Activated CD4-positive, alpha-beta T cell treated with anti-CD3 and anti-CD28 coated beads for 36 hours (primary cell): Measurements from ENCODE around the gene SPATA20. TPM values are rescaled to one million over a fixed set of nuclear protein-coding genes. Genes with fewer than 3 reads are reported as not detected.

ENCODE experiments used
- ATAC-seq: fragments of 200-7000 bp; cut with Tn5 transposase; one replicate; pipeline ENCODE4 v1.10.0; 2021; ENCODE audit warnings: mild to moderate bottlenecking, moderate library complexity
- CTCF ChIA-PET: fragments of 350-600 bp; sonication (Branson Sonifier 250); formaldehyde crosslinking; loops from one replicate; lab custom pipeline; 2021; ENCODE audit warnings: antibody characterized with exemption; lab: Charles Lee
- POLR2A ChIA-PET: fragments of 350-600 bp; sonication (Branson Sonifier 250); formaldehyde crosslinking; loops from one replicate; lab custom pipeline; 2021; ENCODE audit warnings: antibody characterized with exemption, inconsistent platforms; lab: Charles Lee
- DNase-seq: peaks from one replicate; pipeline ENCODE4 v3.0.0-alpha.2; 2020
- H3K27ac Mint-ChIP-seq: one replicate; pipeline ENCODE4 v1.8.0; 2021; ENCODE audit warnings: mixed read lengths
- H3K27me3 Mint-ChIP-seq: one replicate; pipeline ENCODE4 v1.8.0; 2021; ENCODE audit warnings: mixed read lengths
- H3K36me3 Mint-ChIP-seq: one replicate; pipeline ENCODE4 v1.8.0; 2021; ENCODE audit warnings: low read depth, mixed read lengths
- H3K4me1 Mint-ChIP-seq: one replicate; pipeline ENCODE4 v1.8.0; 2021; ENCODE audit warnings: mixed read lengths
- H3K4me3 Mint-ChIP-seq: one replicate; pipeline ENCODE4 v1.8.0; 2021; ENCODE audit warnings: mild to moderate bottlenecking, moderate library complexity, mixed read lengths
- H3K9me3 Mint-ChIP-seq: one replicate; pipeline ENCODE4 v1.8.0; 2021; ENCODE audit warnings: low read depth, mixed read lengths
- intact Hi-C, 2 experiments: fragments of 100-400 bp; cut with DNase I in 1 of 2; cut with micrococcal nuclease in 1 of 2; formaldehyde crosslinking; loops; one replicate each; pipeline versions ENCODE4 v1.14.2 to v1.15.1; 2022 to 2024; cut with DNase I, micrococcal nuclease
- total RNA-seq, 2 experiments: library from RNA; stranded (reverse); gene quantifications; one replicate each; pipeline ENCODE4 v1.2.3, GENCODE V29; 2021

SPATA20 gene
- total RNA-seq, 2 experiments from 2014 or later = 9.0 to 10.7 TPM

DNA sequence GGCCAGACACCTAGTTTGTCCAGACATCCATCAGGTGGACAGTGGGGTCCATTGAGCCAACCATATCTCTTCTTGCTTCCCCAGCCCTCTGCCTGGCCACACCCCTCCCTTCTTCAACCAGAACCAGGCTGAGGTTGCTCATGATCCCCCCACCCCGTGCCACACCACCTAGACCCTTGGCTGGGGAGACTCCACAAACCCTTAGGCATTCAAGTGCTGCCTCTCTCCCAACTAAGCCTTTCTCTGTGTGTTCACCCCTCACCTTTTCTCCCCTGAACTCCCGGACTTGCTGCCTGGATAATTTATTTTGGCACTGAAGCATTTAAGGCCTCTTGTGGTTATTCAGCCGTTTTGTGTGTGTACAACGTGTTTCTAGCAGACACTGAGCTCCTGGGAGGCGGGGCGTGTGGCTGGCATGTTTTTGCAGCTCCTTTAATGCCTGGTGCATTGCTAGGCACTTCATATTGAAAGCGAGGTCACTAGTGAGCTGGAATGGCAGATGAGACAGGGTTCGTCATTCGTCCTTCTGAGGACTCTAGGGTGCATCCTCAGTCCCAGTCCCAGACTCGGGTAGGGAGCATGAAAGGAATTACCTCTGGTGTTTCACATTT lies 42.2 kb downstream of the SPATA20 start:
- no peaks in the 10 kb centered on the region for H3K36me3 Mint-ChIP-seq
- intact Hi-C loops = no loop called here
- DNase-seq = no peak
- H3K9me3 Mint-ChIP-seq = no peaks in the 10 kb centered on the region
- no peak overlapping the region for H3K4me3 Mint-ChIP-seq
- ChIA-PET POLR2A (interaction anchor here (0.5 kb wide), 1 partner anchor 16 kb away, joined by 3 read pairs; no protein-coding TSS in a partner anchor), CTCF (interaction anchor here (0.5 to 0.6 kb wide), 2 partner anchors 16 to 168 kb away, joined by 3 to 4 read pairs; no protein-coding TSS in a partner anchor)
- H3K4me1 Mint-ChIP-seq = no peaks in the 10 kb centered on the region
- H3K27ac Mint-ChIP-seq = no peak overlapping the region
- no peak for ATAC-seq
- H3K27me3 Mint-ChIP-seq = no peaks in the 10 kb centered on the region

GRCh38 chr17:50590946-50591737 lies 44.2 kb downstream of the SPATA20 start:
- no peak for DNase-seq
- Mint-ChIP-seq H3K27me3 (no peaks in the 10 kb centered on the region), H3K4me3 (no peak overlapping the region), H3K27ac (no peak overlapping the region), H3K9me3 (no peaks in the 10 kb centered on the region), H3K4me1 (no peaks in the 10 kb centered on the region), H3K36me3 (no peaks in the 10 kb centered on the region)
- intact Hi-C loops = no loop called here
- no peak for ATAC-seq
- ChIA-PET CTCF (no interaction called here), POLR2A (no interaction called here)

DNA sequence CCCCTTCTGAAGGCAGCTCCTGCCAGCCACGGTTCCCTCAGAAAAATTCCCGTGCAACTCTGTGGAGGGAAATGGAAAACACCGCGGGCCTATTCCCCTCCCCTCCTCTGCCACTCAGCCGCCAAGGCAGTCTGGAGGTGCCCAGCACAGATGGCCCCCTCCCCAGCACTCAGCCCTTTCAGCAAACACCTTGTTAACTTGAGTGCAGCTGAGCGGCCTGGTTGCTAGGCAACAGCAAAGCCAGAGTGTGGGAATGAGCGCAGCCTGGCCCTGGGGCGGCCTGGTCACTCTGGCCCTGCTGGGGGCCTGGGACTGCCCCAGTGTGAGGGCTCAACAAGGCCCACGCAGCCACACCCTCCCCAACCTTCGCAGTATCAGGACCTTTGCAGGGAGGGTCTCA lies 46.3 kb downstream of the SPATA20 start:
- Mint-ChIP-seq H3K4me3 (no peak overlapping the region), H3K27me3 (no peaks in the 10 kb centered on the region), H3K4me1 (no peaks in the 10 kb centered on the region), H3K27ac (no peak overlapping the region), H3K9me3 (no peaks in the 10 kb centered on the region), H3K36me3 (no peaks in the 10 kb centered on the region)
- CTCF ChIA-PET = interaction anchor here (0.6 kb wide), 1 partner anchor 420 kb away, joined by 3 read pairs; no protein-coding TSS in a partner anchor
- DNase-seq (no peak), ATAC-seq (no peak)
- intact Hi-C loops = no loop called here
- POLR2A ChIA-PET = no interaction called here

GRCh38 chr17:50594128-50594823 lies 47.3 kb downstream of the SPATA20 start:
- intact Hi-C loops = no loop called here
- ChIA-PET POLR2A (no interaction called here), CTCF (interaction anchor here (1.3 kb wide), 1 partner anchor 15 kb away, joined by 3 read pairs; no protein-coding TSS in a partner anchor)
- H3K4me1 Mint-ChIP-seq = no peaks in the 10 kb centered on the region
- H3K4me3 Mint-ChIP-seq = no peak overlapping the region
- H3K27me3 Mint-ChIP-seq = no peaks in the 10 kb centered on the region
- no peaks in the 10 kb centered on the region for H3K9me3 Mint-ChIP-seq
- DNase-seq (no peak), ATAC-seq (no peak)
- no peak overlapping the region for H3K27ac Mint-ChIP-seq
- H3K36me3 Mint-ChIP-seq = no peaks in the 10 kb centered on the region

GRCh38 chr17:50594892-50595291 lies 47.9 kb downstream of the SPATA20 start:
- Mint-ChIP-seq H3K4me3 (no peak overlapping the region), H3K27ac (no peak overlapping the region), H3K4me1 (no peaks in the 10 kb centered on the region), H3K9me3 (no peaks in the 10 kb centered on the region), H3K27me3 (no peaks in the 10 kb centered on the region), H3K36me3 (no peaks in the 10 kb centered on the region)
- CTCF ChIA-PET = interaction anchor here (1.3 kb wide), 1 partner anchor 16 kb away, joined by 3 read pairs; no protein-coding TSS in a partner anchor
- DNase-seq (no peak), ATAC-seq (no peak)
- POLR2A ChIA-PET = no interaction called here
- intact Hi-C loops = no loop called here

DNA sequence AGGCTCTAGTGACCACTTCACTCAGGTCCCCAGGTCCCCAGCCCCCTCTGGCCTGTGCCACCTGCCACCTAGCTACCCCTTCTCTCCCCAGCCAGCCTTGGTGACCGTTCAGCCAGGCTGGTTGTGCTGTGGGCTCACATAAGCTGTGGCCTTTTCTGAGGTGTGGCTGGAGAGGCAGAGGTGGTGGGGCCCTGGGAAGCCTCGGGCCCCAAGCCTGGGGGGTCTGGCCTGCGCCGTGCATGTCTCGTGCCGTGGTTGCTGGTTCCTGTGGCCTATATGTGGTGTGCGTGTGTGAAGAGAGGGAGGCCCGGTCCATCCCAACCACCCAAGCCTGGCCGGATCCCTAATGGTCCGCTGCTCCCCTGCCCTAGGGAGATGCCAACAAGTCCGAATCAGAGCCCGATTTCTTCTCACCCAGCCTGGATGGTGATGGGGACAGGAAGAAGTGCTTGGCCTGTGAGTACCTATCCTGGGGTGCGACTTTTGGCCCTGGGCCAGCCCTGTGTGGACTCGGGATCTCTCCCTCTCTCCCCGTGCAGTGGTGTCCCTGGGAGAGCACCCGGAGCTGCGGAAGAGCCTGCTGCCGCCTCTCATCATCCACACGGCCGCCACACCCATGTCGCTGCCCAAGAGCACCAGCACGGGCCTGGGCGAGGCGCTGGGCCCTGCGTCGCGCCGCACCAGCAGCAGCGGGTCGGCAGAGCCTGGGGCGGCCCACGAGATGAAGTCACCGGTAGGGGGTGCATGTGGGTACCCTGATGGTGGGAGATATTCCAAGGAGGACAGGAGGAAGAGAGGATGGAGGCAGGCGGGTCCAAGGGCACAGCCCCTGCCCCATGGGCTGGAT lies 49.4 kb downstream of the SPATA20 start:
- ATAC-seq = no peak
- Mint-ChIP-seq H3K4me3 (no peak overlapping the region), H3K27me3 (no peaks in the 10 kb centered on the region), H3K4me1 (no peaks in the 10 kb centered on the region), H3K27ac (no peak overlapping the region), H3K9me3 (no peaks in the 10 kb centered on the region), H3K36me3 (no peaks in the 10 kb centered on the region)
- DNase-seq = peak; percentile 19
- ChIA-PET CTCF (no interaction called here), POLR2A (no interaction called here)
- intact Hi-C loops = no loop called here

DNA sequence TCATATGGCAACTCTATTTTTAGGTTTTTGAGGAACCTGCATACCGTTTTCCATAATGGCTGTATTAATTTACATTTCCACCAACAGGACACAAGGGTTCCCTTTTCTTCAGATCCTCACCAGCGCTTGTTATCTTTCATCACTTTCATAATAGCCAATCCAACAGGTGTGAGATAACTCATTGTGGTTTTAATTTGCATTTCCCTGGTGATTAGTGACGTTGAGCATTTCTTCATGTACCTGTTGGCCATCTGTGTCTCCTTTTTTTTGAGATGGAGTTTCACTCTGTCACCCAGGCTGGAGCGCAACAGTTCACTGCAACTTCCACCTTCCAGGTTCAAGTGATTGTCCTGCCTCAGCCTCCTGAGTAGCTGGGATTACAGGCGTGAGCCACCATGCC lies 51.5 kb downstream of the SPATA20 start:
- ChIA-PET POLR2A (no interaction called here), CTCF (interaction anchor here (0.6 to 1.2 kb wide), 2 partner anchors 28 to 186 kb away, joined by 3 to 5 read pairs; no protein-coding TSS in a partner anchor)
- intact Hi-C loops = no loop called here
- no peaks in the 10 kb centered on the region for H3K4me1 Mint-ChIP-seq
- peaks cover 8% of the 10 kb centered on the region for H3K27me3 Mint-ChIP-seq
- ATAC-seq (no peak), DNase-seq (no peak)
- H3K36me3 Mint-ChIP-seq = no peaks in the 10 kb centered on the region
- no peaks in the 10 kb centered on the region for H3K9me3 Mint-ChIP-seq
- no peak overlapping the region for H3K27ac Mint-ChIP-seq
- H3K4me3 Mint-ChIP-seq = no peak overlapping the region

DNA sequence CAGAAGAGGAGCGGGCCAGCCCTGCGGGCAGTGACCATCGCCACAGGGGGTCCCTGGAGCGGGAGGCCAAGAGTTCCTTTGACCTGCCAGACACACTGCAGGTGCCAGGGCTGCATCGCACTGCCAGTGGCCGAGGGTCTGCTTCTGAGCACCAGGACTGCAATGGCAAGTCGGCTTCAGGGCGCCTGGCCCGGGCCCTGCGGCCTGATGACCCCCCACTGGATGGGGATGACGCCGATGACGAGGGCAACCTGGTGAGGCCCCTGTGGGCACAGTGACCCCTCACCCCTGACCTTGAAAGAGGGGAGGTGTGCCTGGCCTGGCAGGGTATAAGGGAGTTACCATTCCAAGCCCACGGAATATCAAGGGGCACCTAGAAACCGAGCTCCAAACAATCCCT lies 52.6 kb downstream of the SPATA20 start:
- Mint-ChIP-seq H3K4me1 (no peaks in the 10 kb centered on the region), H3K9me3 (no peaks in the 10 kb centered on the region), H3K4me3 (no peak overlapping the region), H3K36me3 (no peaks in the 10 kb centered on the region), H3K27me3 (peaks cover 11% of the 10 kb centered on the region), H3K27ac (no peak overlapping the region)
- intact Hi-C loops = no loop called here
- DNase-seq (no peak), ATAC-seq (no peak)
- ChIA-PET CTCF (interaction anchor here (1.2 kb wide), 1 partner anchor 27 kb away, joined by 5 read pairs; no protein-coding TSS in a partner anchor), POLR2A (no interaction called here)

DNA sequence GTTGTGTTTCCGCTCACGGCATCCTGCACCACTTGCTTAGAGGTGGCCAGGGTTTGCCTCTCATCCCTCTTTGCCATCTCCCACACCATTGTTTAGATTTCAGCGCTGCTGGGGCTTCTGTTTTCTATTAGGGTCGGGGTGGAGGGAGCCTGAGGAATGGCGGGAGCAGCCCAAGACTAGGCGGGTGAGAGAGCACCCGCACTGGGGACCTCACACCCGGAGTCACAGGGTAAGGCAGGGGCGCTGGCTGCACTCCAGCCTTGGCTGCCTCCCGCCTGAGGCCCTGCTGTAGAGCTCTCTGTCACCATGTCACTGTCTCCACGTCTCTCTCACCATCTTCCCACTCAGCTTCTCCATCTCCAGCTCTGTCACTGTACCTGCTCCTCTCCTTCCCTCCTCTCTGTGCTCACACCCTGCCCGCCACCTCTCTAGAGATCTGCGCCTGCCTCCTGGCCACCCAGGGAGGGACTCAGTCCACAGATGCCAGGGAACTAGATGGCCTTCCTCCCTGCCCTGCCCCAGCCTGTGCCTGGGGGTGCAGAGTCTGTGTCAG lies 54.9 kb downstream of the SPATA20 start:
- no peaks in the 10 kb centered on the region for H3K36me3 Mint-ChIP-seq
- H3K27ac Mint-ChIP-seq = no peak overlapping the region
- H3K9me3 Mint-ChIP-seq = no peaks in the 10 kb centered on the region
- ATAC-seq (no peak), DNase-seq (no peak)
- H3K27me3 Mint-ChIP-seq = peaks cover 15% of the 10 kb centered on the region
- H3K4me3 Mint-ChIP-seq = no peak overlapping the region
- intact Hi-C loops = no loop called here
- POLR2A ChIA-PET = no interaction called here
- CTCF ChIA-PET = interaction anchor here (0.5 to 0.9 kb wide), 2 partner anchors 26 to 52 kb away, joined by 4 read pairs; no protein-coding TSS in a partner anchor
- H3K4me1 Mint-ChIP-seq = no peaks in the 10 kb centered on the region

DNA sequence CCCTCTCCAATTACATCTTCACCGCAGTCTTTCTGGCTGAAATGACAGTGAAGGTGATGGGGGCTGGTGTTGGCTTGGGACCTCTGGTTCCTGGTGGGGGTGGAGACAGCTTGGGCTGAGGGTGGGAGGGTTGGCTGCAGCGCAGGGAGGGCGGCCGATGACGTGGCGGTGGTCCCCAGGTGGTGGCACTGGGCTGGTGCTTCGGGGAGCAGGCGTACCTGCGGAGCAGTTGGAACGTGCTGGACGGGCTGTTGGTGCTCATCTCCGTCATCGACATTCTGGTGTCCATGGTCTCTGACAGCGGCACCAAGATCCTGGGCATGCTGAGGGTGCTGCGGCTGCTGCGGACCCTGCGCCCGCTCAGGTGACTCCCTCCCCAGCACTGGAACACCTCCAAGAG lies 55.9 kb downstream of the SPATA20 start:
- Mint-ChIP-seq H3K4me3 (no peak overlapping the region), H3K27me3 (peaks cover 15% of the 10 kb centered on the region), H3K4me1 (no peaks in the 10 kb centered on the region), H3K27ac (no peak overlapping the region), H3K36me3 (no peaks in the 10 kb centered on the region), H3K9me3 (no peaks in the 10 kb centered on the region)
- DNase-seq (no peak), ATAC-seq (no peak)
- POLR2A ChIA-PET = interaction anchor here (0.6 kb wide), 1 partner anchor 24 kb away, joined by 5 read pairs; no protein-coding TSS in a partner anchor
- CTCF ChIA-PET = no interaction called here
- intact Hi-C loops = no loop called here
